Activated T-helper 17 cell treated with anti-CD3 and anti-CD28 coated beads, Interleukin-2, amount 50 U/mL, for 72 hours (primary cell): ENCODE results near the gene MIEF2. TPM values are rescaled to one million over a fixed set of nuclear protein-coding genes. Genes with fewer than 3 reads are reported as not detected.

Experiments used
- ATAC-seq: fragments of 150-1000 bp; cut with Tn5 transposase; replicated peaks from 2 replicates; pipeline ENCODE4 v1.10.0; 2021; ENCODE audit warnings: mild to moderate bottlenecking, moderate library complexity
- H3K27ac Mint-ChIP-seq: one replicate; pipeline ENCODE4 v1.8.0; 2022; ENCODE audit warnings: mixed read lengths
- H3K27me3 Mint-ChIP-seq: one replicate; pipeline ENCODE4 v1.8.0; 2022; ENCODE audit warnings: mixed read lengths
- H3K36me3 Mint-ChIP-seq: one replicate; pipeline ENCODE4 v1.8.0; 2022; ENCODE audit warnings: low read depth, mild to moderate bottlenecking, mixed read lengths
- H3K4me1 Mint-ChIP-seq: one replicate; pipeline ENCODE4 v1.8.0; 2022; ENCODE audit warnings: mixed read lengths
- H3K4me3 Mint-ChIP-seq: one replicate; pipeline ENCODE4 v1.8.0; 2022; ENCODE audit warnings: mild to moderate bottlenecking, mixed read lengths
- H3K9me3 Mint-ChIP-seq: one replicate; pipeline ENCODE4 v1.8.0; 2022; ENCODE audit warnings: mixed read lengths
- total RNA-seq, 2 donors: library from RNA; stranded (reverse); gene quantifications; one replicate each; pipeline ENCODE4 v1.2.3, GENCODE V29; 2022

MIEF2 gene
- total RNA-seq, 2 donors from 2014 or later = 5.0 to 15.2 TPM

GRCh38 chr17:18315961-18316360 lies 55.5 kb downstream of the MIEF2 start:
- no peaks in the 10 kb centered on the region for H3K9me3 Mint-ChIP-seq
- ATAC-seq = no peak
- H3K4me1 Mint-ChIP-seq = peaks cover 35% of the 10 kb centered on the region
- no peaks in the 10 kb centered on the region for H3K27me3 Mint-ChIP-seq
- H3K27ac Mint-ChIP-seq = peak overlapping the region; percentile 94
- H3K4me3 Mint-ChIP-seq = peak overlapping the region; percentile 83
- H3K36me3 Mint-ChIP-seq = peaks cover 79% of the 10 kb centered on the region

Other genes with a start within 250 kb of the MIEF2 start
- gene ATPAF2, start 221.5 kb upstream of the MIEF2 start, total RNA-seq = 10 to 100 TPM; 30.8 to 33.5 TPM
- 1 to 10 TPM; 6.4 to 7.2 TPM for gene GID4, start 221.3 kb upstream of the MIEF2 start, total RNA-seq
- gene DRG2, start 172.7 kb upstream of the MIEF2 start, total RNA-seq = 10 to 100 TPM; 33.8 to 64.7 TPM
- gene MYO15A, start 151.9 kb upstream of the MIEF2 start, total RNA-seq = 1 to 10 TPM; 1.0 to 6.0 TPM
- 100 to 1,000 TPM; 161 to 255 TPM for gene ALKBH5, start 76.8 kb upstream of the MIEF2 start, total RNA-seq
- 10 to 100 TPM; 19.5 to 22.3 TPM for gene LLGL1, start 35.0 kb upstream of the MIEF2 start, total RNA-seq
- 100 to 1,000 TPM; 247 to 307 TPM for gene FLII, start 1.9 kb upstream of the MIEF2 start, total RNA-seq
- gene TOP3A, start 54.3 kb downstream of the MIEF2 start, total RNA-seq = 10 to 100 TPM; 69.7 to 81.6 TPM
- 10 to 100 TPM; 21.7 to 25.5 TPM for gene SMCR8, start 54.6 kb downstream of the MIEF2 start, total RNA-seq
- 10 to 100 TPM; 47.0 to 85.6 TPM for gene SHMT1, start 102.9 kb downstream of the MIEF2 start, total RNA-seq
- gene EVPLL, start 117.1 kb downstream of the MIEF2 start, total RNA-seq = not detected
- gene LGALS9C, start 216.1 kb downstream of the MIEF2 start, total RNA-seq = under 1 TPM in 1 of 2 donors, not detected in 1; 0.26 TPM